SK-N-SH (cell line): Measurements from ENCODE around the gene TDRD9. TPM values are rescaled to one million over a fixed set of nuclear protein-coding genes. Genes with fewer than 3 reads are reported as not detected.

Experiments used
- CTCF ChIA-PET: fragments of 300-600, 350-600 bp; formaldehyde crosslinking; extraction: SDS; loops from one replicate; lab custom pipeline; 2021; lab: Yijun Ruan, JAX
- POLR2A ChIA-PET: fragments of 350-600 bp; sonication (Branson Sonifier 250); formaldehyde crosslinking; extraction: SDS; loops from one replicate; lab custom pipeline; 2020; ENCODE audit warnings: antibody characterized with exemption, inconsistent platforms; lab: Yijun Ruan, JAX
- DNase-seq: peaks from one replicate; pipeline ENCODE4 v3.0.0; 2012
- H2AFZ ChIP-seq: fragments of 200-600 bp; sonication (generic); 2 replicates; pipeline ENCODE4 v1.8.1; 2016; ENCODE audit warnings: antibody characterized with exemption, mild to moderate bottlenecking, low read depth
- H3F3A ChIP-seq: fragments of 200-600 bp; sonication (generic); replicated peaks from 2 replicates; pipeline ENCODE3; 2016; ENCODE audit warnings: antibody characterized with exemption, mild to moderate bottlenecking; ENCODE audit not compliant: insufficient read depth
- H3K27ac ChIP-seq, 2 experiments: fragments of 200-500 bp in 1 of 2; fragments of 200-600 bp in 1 of 2; sonication (Bioruptor generic) in 1 of 2; sonication (generic), shearing (Covaris generic) in 1 of 2; 2 replicates each; pipeline versions ENCODE4 v1.5.1 to v1.6.1; 2014 to 2016; ENCODE audit warnings: low read depth in 2 of 2, inconsistent platforms in 1 of 2, low read length in 1 of 2, mild to moderate bottlenecking in 1 of 2, mixed read lengths in 1 of 2
- H3K27me3 ChIP-seq: fragments of 200-600 bp; sonication (generic), shearing (Covaris generic); 2 replicates; pipeline ENCODE4 v1.6.1; 2016; ENCODE audit warnings: mixed run types; ENCODE audit not compliant: insufficient read depth
- H3K36me3 ChIP-seq, 2 experiments: fragments of 200-500 bp in 1 of 2; fragments of 200-600 bp in 1 of 2; sonication (Bioruptor generic) in 1 of 2; sonication (generic) in 1 of 2; replicated peaks in 1 of 2; 2 replicates each; pipeline versions ENCODE3 to v1.5.1; 2014 to 2016; ENCODE audit warnings: low read length in 1 of 2, mild to moderate bottlenecking in 1 of 2; ENCODE audit not compliant: insufficient read depth in 2 of 2, control insufficient read depth in 1 of 2
- H3K4me1 ChIP-seq, 2 experiments: fragments of 200-500 bp in 1 of 2; fragments of 200-600 bp in 1 of 2; sonication (Bioruptor generic) in 1 of 2; sonication (generic), shearing (Covaris generic) in 1 of 2; 2 replicates each; pipeline versions ENCODE4 v1.5.1 to v1.6.1; 2014 to 2016; ENCODE audit warnings: low read depth in 1 of 2, low read length in 1 of 2, mixed run types in 1 of 2; ENCODE audit not compliant: insufficient read depth in 2 of 2, control insufficient read depth in 1 of 2
- H3K4me2 ChIP-seq: fragments of 200-600 bp; sonication (generic), shearing (Covaris generic); 2 replicates; pipeline ENCODE4 v1.6.1; 2017; ENCODE audit warnings: mixed run types
- H3K4me3 ChIP-seq, 2 experiments: fragments of 200-500 bp in 1 of 2; fragments of 200-600 bp in 1 of 2; sonication (Bioruptor generic) in 1 of 2; sonication (generic), shearing (Covaris generic) in 1 of 2; 2 replicates each; pipeline versions ENCODE4 v1.5.1 to v1.8.1; 2014 to 2016; ENCODE audit warnings: low read depth in 2 of 2, inconsistent platforms in 1 of 2, low read length in 1 of 2, mild to moderate bottlenecking in 1 of 2, mixed read lengths in 1 of 2, moderate library complexity in 1 of 2
- H3K79me2 ChIP-seq: fragments of 200-600 bp; sonication (generic); 2 replicates; pipeline ENCODE4 v1.8.1; 2017; ENCODE audit warnings: mild to moderate bottlenecking; ENCODE audit not compliant: insufficient read depth
- H3K9ac ChIP-seq: fragments of 200-600 bp; sonication (generic); 2 replicates; pipeline ENCODE4 v1.6.1; 2017; ENCODE audit warnings: mixed run types
- H3K9me2 ChIP-seq: fragments of 200-600 bp; sonication (generic); 2 replicates; pipeline ENCODE4 v1.6.1; 2017; ENCODE audit warnings: mixed run types
- H3K9me3 ChIP-seq: fragments of 200-600 bp; sonication (generic); 2 replicates; pipeline ENCODE4 v1.6.1; 2017; ENCODE audit warnings: mixed run types, mild to moderate bottlenecking, moderate library complexity
- H4K20me1 ChIP-seq: fragments of 200-600 bp; sonication (generic); 2 replicates; pipeline ENCODE4 v1.6.1; 2017; ENCODE audit warnings: mild to moderate bottlenecking, mixed run types; ENCODE audit not compliant: insufficient read depth
- CHD2 ChIP-seq: fragments of 150-350 bp; IDR thresholded peaks from 2 replicates; pipeline ENCODE4 v1.6.1; 2018; ENCODE audit warnings: low read length; ENCODE audit not compliant: partially characterized antibody
- ELF1 ChIP-seq: IDR thresholded peaks from 2 replicates; pipeline ENCODE4 v1.4.0; 2012
- EZH2phosphoT487 ChIP-seq: fragments of 200-600 bp; sonication (generic); IDR thresholded peaks from 2 replicates; pipeline ENCODE4 v1.6.1; 2017; ENCODE audit warnings: low read depth, mixed run types, mild to moderate bottlenecking, antibody characterized with exemption, moderate library complexity, borderline replicate concordance
- FOXJ3 ChIP-seq: sonication (generic); formaldehyde crosslinking; IDR thresholded peaks from 2 replicates; pipeline ENCODE4 v1.5.1; 2020; ENCODE audit warnings: mild to moderate bottlenecking, missing genetic modification reagents
- FOXM1 ChIP-seq: IDR thresholded peaks from 2 replicates; pipeline ENCODE4 v1.4.0; 2012; ENCODE audit warnings: low read depth, mild to moderate bottlenecking
- NRF1 ChIP-seq: IDR thresholded peaks from 2 replicates; pipeline ENCODE4 v1.6.1; 2012; ENCODE audit warnings: low read depth, mild to moderate bottlenecking, low read length
- POLR2AphosphoS5 ChIP-seq: IDR thresholded peaks from 2 replicates; pipeline ENCODE4 v1.6.1; 2012; ENCODE audit warnings: low read depth, low read length
- RCOR1 ChIP-seq: fragments of 150-350 bp; IDR thresholded peaks from 2 replicates; pipeline ENCODE4 v1.6.1; 2017; ENCODE audit warnings: antibody characterized with exemption, low read length
- RFX5 ChIP-seq: IDR thresholded peaks from 2 replicates; pipeline ENCODE4 v1.6.1; 2012; ENCODE audit warnings: mild to moderate bottlenecking, improper control_type of control experiment, low read length
- RXRA ChIP-seq: IDR thresholded peaks from 2 replicates; pipeline ENCODE4 v1.4.0; 2012; ENCODE audit warnings: low read depth, mild to moderate bottlenecking, borderline replicate concordance
- SIN3A ChIP-seq: IDR thresholded peaks from 2 replicates; pipeline ENCODE4 v1.6.1; 2012; ENCODE audit warnings: low read depth, mild to moderate bottlenecking, low read length, moderate library complexity, borderline replicate concordance
- TAF1 ChIP-seq: IDR thresholded peaks from 2 replicates; pipeline ENCODE4 v1.6.1; 2012; ENCODE audit warnings: low read depth, mild to moderate bottlenecking, low read length, moderate library complexity, borderline replicate concordance
- TEAD4 ChIP-seq: IDR thresholded peaks from 2 replicates; pipeline ENCODE4 v1.4.0; 2012; ENCODE audit warnings: mild to moderate bottlenecking, borderline replicate concordance; ENCODE audit not compliant: insufficient read depth
- YY1 ChIP-seq: IDR thresholded peaks from 2 replicates; pipeline ENCODE4 v1.4.0; 2012; ENCODE audit warnings: low read depth, mild to moderate bottlenecking
- WGBS: methylation state at CpG from one replicate; pipeline ENCODE4 v1.1.6; 2017; ENCODE audit warnings: low lambda C conversion rate; 5-methylcytosine and 5-hydroxymethylcytosine counted together
- polyA plus RNA-seq, 3 experiments: library from polyadenylated mRNA; depleted of rRNA; stranded (reverse); fragments of >200 nt; gene quantifications; 2 replicates each; pipeline ENCODE4 v1.2.3, GENCODE V29; 2012
- TF ChIP-seq, protein P1 (sequence below): IDR thresholded peaks from 2 replicates; pipeline ENCODE4 v1.4.0; 2012; ENCODE audit warnings: low read depth, borderline replicate concordance
- TF ChIP-seq, protein P2 (sequence below): fragments of 200-600 bp; sonication (generic); IDR thresholded peaks from 2 replicates; pipeline ENCODE4 v1.6.1; 2017; ENCODE audit warnings: antibody characterized with exemption, mild to moderate bottlenecking, moderate library complexity
- TF ChIP-seq, protein P3 (sequence below): fragments of 150-350 bp; IDR thresholded peaks from 2 replicates; pipeline ENCODE4 v1.6.1; 2017; ENCODE audit warnings: antibody characterized with exemption, low read length, low read depth, borderline replicate concordance

Gene TDRD9
- polyA plus RNA-seq, 1 of the 3 experiments (the other 2 are of a cell fraction) = not detected

DNA sequence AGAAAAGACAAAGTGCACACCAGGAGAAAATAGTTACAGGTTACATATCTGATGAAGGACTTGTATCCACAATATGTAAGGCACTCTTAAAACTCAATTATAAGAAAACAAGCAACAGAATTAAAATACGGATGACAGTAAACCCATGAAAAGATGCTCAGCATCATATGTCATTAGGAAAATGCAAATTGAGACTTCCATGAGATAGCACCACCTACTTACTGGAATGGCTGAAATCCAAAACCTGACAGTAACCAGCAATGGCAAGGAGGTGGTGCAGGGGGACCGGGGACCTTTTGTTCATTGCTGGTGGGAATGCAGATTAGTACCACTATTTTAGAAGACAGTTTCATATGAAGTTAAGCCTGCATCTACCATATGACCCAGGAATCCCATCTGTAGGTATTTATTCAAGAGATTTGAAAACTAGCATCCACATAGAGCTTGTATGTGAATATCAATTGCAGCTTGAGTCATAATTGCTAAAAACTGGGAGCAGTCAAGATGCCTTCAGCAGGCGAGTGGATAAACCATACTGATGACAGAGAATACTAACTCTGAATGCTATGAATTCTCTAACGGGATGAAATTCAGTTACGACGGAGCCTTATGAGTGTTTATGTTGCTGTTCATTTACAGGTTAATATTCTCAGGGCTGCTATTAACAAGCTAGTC, 113.3 kb downstream of the TDRD9 start:
- ChIA-PET CTCF (interaction anchor here (0.6 to 1.5 kb wide), 3 partner anchors 8 to 53 kb away, joined by 3 to 8 read pairs (median 5); no protein-coding TSS in a partner anchor), POLR2A (no interaction called here)
- H3K9ac ChIP-seq = no peak overlapping the region
- H3K9me2 ChIP-seq = no peaks in the 10 kb centered on the region
- no peak overlapping the region for H3K4me2 ChIP-seq
- H3K4me3 ChIP-seq = no peak overlapping the region
- H3K36me3 ChIP-seq = no peaks in the 10 kb centered on the region
- H3K9me3 ChIP-seq = no peaks in the 10 kb centered on the region
- 36% methylated on average over 6 of the region's 6 CpGs for WGBS
- H3K27me3 ChIP-seq = peaks cover 8% of the 10 kb centered on the region; the same call in 1 of the 2 replicates
- H3F3A ChIP-seq = no peaks in the 10 kb centered on the region
- H3K27ac ChIP-seq = no peak overlapping the region
- H3K4me1 ChIP-seq = peaks cover 0 to 6% of the 10 kb centered on the region in 2 experiments; a peak in 1 of 4 replicates
- no peaks in the 10 kb centered on the region for H3K79me2 ChIP-seq
- no peak for DNase-seq
- no peaks in the 10 kb centered on the region for H4K20me1 ChIP-seq
- TF ChIP-seq, protein P1, sequence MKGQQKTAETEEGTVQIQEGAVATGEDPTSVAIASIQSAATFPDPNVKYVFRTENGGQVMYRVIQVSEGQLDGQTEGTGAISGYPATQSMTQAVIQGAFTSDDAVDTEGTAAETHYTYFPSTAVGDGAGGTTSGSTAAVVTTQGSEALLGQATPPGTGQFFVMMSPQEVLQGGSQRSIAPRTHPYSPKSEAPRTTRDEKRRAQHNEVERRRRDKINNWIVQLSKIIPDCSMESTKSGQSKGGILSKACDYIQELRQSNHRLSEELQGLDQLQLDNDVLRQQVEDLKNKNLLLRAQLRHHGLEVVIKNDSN = no peak
- TF ChIP-seq, protein P2, sequence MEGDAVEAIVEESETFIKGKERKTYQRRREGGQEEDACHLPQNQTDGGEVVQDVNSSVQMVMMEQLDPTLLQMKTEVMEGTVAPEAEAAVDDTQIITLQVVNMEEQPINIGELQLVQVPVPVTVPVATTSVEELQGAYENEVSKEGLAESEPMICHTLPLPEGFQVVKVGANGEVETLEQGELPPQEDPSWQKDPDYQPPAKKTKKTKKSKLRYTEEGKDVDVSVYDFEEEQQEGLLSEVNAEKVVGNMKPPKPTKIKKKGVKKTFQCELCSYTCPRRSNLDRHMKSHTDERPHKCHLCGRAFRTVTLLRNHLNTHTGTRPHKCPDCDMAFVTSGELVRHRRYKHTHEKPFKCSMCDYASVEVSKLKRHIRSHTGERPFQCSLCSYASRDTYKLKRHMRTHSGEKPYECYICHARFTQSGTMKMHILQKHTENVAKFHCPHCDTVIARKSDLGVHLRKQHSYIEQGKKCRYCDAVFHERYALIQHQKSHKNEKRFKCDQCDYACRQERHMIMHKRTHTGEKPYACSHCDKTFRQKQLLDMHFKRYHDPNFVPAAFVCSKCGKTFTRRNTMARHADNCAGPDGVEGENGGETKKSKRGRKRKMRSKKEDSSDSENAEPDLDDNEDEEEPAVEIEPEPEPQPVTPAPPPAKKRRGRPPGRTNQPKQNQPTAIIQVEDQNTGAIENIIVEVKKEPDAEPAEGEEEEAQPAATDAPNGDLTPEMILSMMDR = no peak
- TF ChIP-seq CHD2 = no peak
- no peak for TF ChIP-seq RXRA
- TF ChIP-seq EZH2phosphoT487 = no peak
- no peak for TF ChIP-seq RCOR1
- no peak for TF ChIP-seq TAF1
- TF ChIP-seq FOXM1 = no peak
- TF ChIP-seq SIN3A = no peak
- no peak for TF ChIP-seq ELF1
- no peak for TF ChIP-seq NRF1
- TF ChIP-seq YY1 = no peak
- H2AFZ ChIP-seq = no peak overlapping the region

DNA sequence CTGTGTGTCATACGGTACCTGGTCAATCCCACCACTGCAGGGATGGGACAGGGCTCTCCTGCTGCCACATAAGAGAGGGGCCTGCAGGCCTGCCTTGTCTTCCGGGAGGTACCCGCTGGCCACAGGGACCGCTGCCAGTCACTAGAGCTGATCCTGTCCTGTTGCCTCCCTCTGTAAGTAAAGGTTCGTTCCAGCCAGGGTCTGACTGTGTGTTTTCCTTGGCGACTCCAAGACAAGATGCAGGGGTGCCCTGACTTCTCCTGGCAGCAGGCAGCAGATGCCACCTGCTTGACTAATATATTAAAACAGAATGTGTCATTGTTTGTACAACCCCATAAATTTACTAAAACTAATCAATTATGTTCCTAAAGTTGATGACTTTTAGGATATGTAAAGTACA, 115.8 kb downstream of the TDRD9 start:
- no peak overlapping the region for H2AFZ ChIP-seq
- no peaks in the 10 kb centered on the region for H3K9me2 ChIP-seq
- H3K4me3 ChIP-seq = no peak overlapping the region
- ChIA-PET POLR2A (no interaction called here), CTCF (interaction anchor here (1.6 kb wide), 1 partner anchor 20 kb away, joined by 3 read pairs; no protein-coding TSS in a partner anchor)
- no peaks in the 10 kb centered on the region for H4K20me1 ChIP-seq
- no peaks in the 10 kb centered on the region for H3K9me3 ChIP-seq
- H3K4me2 ChIP-seq = no peak overlapping the region
- no peak for DNase-seq
- no peaks in the 10 kb centered on the region for H3K79me2 ChIP-seq
- H3K27ac ChIP-seq = no peak overlapping the region
- no peak overlapping the region for H3K9ac ChIP-seq
- peaks cover 8% of the 10 kb centered on the region; the same call in 1 of the 2 replicates for H3K27me3 ChIP-seq
- H3F3A ChIP-seq = no peaks in the 10 kb centered on the region
- peaks cover 0 to 11% of the 10 kb centered on the region in 2 experiments; a peak in 1 of 4 replicates for H3K4me1 ChIP-seq
- H3K36me3 ChIP-seq = no peaks in the 10 kb centered on the region
- WGBS = 21% methylated on average over 2 of the region's 6 CpGs
- no peak for TF ChIP-seq TAF1
- no peak for TF ChIP-seq RFX5
- TF ChIP-seq, protein P3, sequence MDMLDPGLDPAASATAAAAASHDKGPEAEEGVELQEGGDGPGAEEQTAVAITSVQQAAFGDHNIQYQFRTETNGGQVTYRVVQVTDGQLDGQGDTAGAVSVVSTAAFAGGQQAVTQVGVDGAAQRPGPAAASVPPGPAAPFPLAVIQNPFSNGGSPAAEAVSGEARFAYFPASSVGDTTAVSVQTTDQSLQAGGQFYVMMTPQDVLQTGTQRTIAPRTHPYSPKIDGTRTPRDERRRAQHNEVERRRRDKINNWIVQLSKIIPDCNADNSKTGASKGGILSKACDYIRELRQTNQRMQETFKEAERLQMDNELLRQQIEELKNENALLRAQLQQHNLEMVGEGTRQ = no peak
- no peak for TF ChIP-seq FOXJ3 (CRISPR knock-in tag)
- TF ChIP-seq POLR2AphosphoS5 = no peak
- TF ChIP-seq TEAD4 = no peak
